ENCODE results near the gene SLC16A10.

The SLC16A10 gene

DNA sequence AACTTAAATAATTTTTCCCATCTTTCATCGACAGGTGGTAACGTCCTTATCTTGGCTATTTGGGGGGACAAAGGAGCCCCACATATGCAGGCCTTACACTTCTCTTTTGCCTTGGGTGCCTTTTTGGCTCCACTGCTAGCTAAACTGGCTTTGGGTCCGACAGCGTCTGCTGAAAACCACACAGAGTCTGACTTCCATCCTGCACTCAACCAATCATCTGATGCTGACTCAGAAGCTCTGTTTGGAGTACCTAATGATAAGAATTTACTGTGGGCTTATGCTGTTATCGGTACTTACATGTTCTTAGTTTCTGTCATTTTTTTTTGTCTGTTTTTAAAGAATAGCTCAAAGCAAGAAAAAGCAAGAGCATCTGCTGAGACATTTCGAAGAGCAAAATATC lies 178.5 kb downstream of the SLC16A10 start:
- no peak for DNase-seq

DNA sequence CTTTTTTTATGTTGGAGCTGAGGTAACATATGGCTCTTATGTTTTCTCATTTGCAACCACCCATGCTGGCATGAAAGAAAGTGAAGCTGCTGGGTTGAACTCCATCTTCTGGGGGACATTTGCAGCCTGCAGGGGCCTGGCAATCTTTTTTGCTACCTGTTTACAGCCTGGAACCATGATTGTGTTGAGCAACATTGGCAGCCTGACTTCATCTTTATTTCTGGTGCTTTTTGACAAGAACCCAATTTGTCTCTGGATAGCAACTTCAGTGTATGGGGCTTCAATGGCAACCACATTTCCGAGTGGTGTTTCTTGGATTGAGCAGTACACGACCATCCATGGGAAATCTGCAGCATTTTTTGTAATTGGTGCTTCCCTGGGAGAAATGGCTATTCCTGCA lies 179.0 kb downstream of the SLC16A10 start:
- DNase-seq = no peak

DNA sequence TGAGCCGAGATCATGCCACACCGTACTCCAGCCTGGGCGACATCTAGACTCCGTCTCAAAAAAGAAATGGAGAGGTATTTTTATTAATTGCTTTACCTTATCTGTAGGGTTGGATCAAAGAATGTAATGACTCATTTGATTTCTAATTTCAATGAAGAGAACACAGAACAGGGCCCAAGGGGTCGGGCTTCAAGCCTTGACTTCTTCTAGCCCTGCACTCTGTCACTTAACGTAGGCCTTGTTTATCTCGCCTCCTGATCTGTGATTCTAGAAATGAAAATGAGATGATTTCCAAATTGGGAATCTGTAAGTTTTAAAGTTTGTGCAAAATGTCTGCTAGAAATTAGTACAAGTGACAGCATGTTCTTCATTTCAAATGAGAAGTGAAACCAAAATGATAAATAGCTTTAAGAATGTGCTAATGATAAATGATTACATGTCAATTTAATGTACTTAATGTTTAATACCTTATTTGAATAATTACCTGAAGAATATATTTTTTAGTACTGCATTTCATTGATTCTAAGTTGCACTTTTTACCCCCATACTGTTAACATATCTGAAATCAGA lies 180.5 kb downstream of the SLC16A10 start:
- no peak for DNase-seq

DNA sequence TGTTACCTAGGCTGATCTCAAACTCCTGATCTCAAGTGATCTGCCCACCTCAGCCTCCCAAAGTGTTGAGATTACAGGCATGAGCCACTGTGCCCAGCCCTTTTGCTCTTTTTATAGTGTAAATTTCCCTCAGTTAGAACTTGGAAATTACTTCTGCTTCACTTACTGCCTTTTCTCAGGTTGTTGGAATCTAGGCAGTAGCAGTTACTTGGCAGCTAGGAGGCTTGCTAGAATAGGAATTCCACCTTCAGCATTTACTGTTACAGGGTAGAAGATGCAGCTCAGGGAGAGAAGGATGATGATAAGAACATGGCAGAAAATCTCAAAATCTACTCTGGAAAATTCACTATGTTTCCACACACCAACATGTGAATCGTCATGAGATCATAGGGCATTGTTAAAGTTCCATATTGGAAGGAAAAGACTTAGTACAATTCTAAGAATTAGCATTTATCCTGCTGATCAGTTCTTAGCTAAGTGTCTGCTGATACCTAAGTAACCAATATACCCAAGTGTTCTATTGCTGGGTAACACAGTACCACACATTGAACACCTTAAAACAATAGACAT lies 182.2 kb downstream of the SLC16A10 start:
- DNase-seq = no peak

DNA sequence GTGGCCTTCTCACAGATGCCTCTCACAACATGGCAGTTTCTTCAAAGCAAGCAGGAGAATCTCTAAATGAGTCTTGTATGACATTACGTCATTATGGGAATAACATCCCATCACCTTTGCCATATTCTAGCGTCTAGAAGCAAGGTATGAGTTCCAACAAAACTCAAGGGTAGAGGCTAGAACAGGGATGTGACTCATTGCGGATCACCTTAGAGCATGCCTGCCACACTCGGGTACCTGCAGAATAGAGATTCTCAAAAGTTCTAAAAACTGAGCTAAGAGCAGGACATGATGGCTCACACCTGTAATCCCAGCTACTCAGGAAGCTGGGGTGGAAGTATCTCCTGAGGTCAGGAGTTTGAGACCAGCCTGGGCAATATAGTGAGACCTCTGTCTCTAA lies 182.8 kb downstream of the SLC16A10 start:
- no peak for DNase-seq

DNA sequence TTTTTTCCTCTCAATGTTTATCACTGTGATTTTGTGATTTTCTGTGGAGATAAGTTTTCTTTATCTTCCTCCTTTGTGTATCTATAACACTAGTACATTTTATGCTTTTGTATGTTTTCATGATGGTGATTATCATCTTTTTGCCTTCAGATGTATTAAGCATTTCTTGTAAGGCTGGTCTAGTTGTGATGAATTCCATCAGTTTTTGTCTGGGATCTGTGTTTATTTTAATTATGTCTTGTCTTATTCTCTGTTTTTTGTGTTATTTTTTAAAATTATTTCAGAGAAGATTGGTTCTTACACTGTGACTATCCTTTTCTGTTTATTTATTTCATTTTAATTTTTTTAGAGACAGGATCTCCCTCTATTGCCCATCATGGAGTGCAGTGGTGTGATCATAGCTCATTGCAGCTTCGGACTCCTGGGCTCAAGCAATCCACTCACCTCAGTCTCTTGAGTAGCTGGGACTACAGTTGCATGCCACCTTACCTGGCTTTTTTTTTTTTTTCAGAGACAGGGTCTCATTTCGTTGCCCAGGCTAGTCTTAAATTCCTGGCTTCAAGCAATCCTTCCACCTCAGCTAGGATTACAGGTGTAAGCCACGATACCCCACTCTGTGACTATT lies 187.4 kb downstream of the SLC16A10 start:
- DNase-seq = no peak

DNA sequence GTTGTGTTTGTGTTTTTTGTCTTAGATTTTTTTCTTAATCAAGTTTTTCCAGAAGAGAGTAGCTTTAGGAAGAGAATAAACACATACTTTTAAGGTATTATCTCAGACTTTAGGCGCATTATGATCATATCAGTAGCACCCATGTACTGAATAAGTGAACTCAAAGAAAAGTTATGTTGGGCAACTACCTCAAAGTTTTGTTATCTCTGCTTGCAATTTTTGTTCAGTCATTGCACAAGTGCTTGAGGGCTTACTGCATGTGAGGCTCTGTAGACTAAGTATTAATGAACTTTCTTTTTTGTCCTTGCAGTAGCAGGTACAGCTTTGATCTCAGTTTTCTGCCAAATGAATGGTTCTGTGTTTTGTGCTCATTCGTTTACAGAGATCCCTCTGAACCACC lies 189.0 kb downstream of the SLC16A10 start:
- no peak for DNase-seq

DNA sequence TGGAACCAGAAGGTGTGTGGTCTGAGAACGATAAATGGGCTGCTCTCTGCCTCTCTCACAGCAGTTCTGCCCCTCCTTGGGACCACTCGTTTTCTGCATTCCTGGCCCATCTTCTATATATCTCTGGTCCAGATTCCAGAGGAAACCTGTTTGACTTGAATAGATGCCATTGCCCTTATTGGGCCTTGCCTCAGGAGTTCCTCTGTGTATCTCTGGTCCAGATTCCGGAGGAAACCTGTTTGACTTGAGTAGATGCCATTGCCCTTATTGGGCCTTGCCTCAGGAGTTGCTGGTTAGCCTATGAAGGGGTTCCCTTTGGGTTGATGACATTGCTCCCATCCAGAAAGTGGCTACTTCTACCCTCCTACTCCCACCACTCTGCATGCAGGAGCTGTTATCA lies 189.4 kb downstream of the SLC16A10 start:
- DNase-seq = no peak

DNA sequence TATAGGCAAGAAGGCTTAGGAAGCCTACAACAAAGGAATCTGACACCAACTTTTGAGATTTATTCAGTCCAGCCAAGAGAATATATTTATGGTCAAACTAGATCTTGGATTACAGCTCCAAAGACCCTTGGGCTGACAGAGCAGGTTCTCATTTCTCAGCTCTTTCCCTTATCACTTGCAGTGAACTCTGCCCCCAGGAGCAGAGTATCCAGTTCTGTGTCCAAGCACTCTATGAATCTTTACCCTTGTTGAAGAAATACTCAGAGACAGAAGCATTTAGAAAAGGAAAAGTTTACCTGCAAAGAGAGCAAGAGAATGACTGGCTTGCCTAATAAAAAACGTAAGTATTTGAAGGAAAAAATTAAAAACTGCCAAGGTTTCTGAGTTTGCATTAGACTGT lies 190.5 kb downstream of the SLC16A10 start:
- DNase-seq = no peak

DNA sequence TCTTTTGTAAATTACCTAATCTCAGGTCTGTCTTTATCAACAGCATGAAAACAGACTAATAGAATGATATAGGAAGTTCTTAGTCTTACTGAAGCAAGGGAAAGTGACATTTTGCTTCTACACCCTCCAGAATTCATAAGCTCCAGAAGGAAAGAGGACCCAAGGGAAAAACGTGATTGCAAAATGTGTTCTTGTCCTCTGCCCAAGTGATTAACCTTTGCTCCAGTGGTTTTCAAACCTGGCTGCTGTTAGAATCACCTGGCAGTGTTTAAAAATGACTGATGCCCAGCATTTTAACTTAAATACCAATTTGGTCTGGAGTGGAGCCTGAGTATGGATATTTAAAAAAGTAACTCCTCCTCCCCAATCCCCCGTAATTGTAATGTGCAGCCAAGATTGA lies 191.4 kb downstream of the SLC16A10 start:
- no peak for DNase-seq

DNA sequence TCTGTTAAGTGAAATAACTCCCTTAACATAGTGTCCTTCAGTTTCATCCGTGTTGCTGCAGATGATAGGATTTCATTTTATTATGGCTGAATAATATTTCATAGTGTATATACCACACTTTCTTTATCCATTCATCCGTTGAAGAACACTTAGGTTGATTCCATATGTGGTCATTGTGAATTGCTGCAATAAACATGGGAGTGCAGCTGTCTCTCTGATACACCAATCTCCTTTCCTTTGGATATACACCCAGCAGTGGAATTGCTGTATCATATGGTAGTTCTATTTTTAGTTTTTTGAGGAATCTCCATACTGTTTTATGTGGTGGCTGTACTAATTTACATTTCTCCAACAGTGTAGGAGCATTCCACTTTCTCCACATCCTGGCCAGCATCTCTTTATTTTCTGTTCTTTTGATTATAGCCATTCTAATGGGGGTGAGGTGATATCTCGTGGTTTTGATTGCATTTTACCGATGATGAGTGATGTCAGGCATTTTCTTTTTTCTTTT lies 193.2 kb downstream of the SLC16A10 start:
- peak; percentile 57 for DNase-seq

Measured in fibroblast of upper back skin (primary cell).